Neural crest cell (in vitro differentiated cells): Measurements from ENCODE around the gene COPS2. TPM values are rescaled to one million over a fixed set of nuclear protein-coding genes. Genes with fewer than 3 reads are reported as not detected.
"Not testable (repeated sequence)": the region's sequence is repeated elsewhere in the genome, so short reads cannot be mapped to it uniquely, and the experiment has no call there.

Experiments
- DNase-seq: peaks from one replicate; pipeline ENCODE4 v3.0.0; 2021; ENCODE audit warnings: low read depth, mixed read lengths, low spot score
- H3K27ac Mint-ChIP-seq: one replicate; pipeline ENCODE4 v1.8.0; 2021; ENCODE audit warnings: mild to moderate bottlenecking, mixed read lengths; ENCODE audit not compliant: unreplicated experiment
- H3K27me3 Mint-ChIP-seq: 2 replicates; pipeline ENCODE4 v1.8.0; 2021; ENCODE audit warnings: low read depth, mild to moderate bottlenecking, mixed read lengths
- H3K36me3 Mint-ChIP-seq: 2 replicates; pipeline ENCODE4 v1.8.0; 2021; ENCODE audit warnings: low read depth, mild to moderate bottlenecking, mixed read lengths
- H3K4me1 Mint-ChIP-seq: 2 replicates; pipeline ENCODE4 v1.8.0; 2021; ENCODE audit warnings: mixed read lengths
- H3K4me3 Mint-ChIP-seq: one replicate; pipeline ENCODE4 v1.8.0; 2021; ENCODE audit warnings: mild to moderate bottlenecking, mixed read lengths
- H3K9me3 Mint-ChIP-seq: 2 replicates; pipeline ENCODE4 v1.8.0; 2021; ENCODE audit warnings: mixed read lengths
- total RNA-seq: library from RNA; stranded (reverse); gene quantifications from 2 replicates; pipeline ENCODE4 v1.2.1, GENCODE V29; 2021
- TF ChIP-seq, protein P1 (sequence below): fragments of 200-600 bp; sonication (generic); conservative IDR thresholded peaks from 2 replicates; pipeline ENCODE4 v1.5.0; 2021; ENCODE audit warnings: antibody characterized with exemption, mild to moderate bottlenecking

COPS2 gene
- total RNA-seq, 1 donor from 2014 or later = 92.8 TPM

DNA sequence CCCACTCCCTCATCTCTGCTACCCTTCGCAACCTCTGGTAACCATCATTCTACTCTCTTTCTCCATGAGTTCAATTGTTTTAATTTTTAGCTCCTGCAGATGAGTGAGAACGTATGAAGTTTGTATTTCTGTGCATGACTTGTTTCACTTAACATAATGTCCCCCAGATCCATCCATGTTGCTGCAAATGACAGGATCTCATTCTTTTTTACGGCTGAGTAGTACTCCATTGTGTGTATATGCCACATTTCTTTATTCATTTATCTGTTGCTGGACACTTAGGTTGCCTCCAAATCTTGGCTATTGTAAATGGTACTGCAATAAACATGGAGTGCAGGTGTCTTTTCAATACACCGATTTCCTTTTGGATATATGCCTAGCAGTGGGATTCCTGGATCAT is 26.7 kb upstream of the COPS2 start:
- H3K27me3 Mint-ChIP-seq = no peaks in the 10 kb centered on the region
- H3K4me3 Mint-ChIP-seq = no peak overlapping the region
- DNase-seq = no peak
- H3K27ac Mint-ChIP-seq = no peak overlapping the region
- peaks cover 5% of the 10 kb centered on the region for H3K9me3 Mint-ChIP-seq
- H3K36me3 Mint-ChIP-seq = peaks cover 13% of the 10 kb centered on the region
- TF ChIP-seq, protein P1, sequence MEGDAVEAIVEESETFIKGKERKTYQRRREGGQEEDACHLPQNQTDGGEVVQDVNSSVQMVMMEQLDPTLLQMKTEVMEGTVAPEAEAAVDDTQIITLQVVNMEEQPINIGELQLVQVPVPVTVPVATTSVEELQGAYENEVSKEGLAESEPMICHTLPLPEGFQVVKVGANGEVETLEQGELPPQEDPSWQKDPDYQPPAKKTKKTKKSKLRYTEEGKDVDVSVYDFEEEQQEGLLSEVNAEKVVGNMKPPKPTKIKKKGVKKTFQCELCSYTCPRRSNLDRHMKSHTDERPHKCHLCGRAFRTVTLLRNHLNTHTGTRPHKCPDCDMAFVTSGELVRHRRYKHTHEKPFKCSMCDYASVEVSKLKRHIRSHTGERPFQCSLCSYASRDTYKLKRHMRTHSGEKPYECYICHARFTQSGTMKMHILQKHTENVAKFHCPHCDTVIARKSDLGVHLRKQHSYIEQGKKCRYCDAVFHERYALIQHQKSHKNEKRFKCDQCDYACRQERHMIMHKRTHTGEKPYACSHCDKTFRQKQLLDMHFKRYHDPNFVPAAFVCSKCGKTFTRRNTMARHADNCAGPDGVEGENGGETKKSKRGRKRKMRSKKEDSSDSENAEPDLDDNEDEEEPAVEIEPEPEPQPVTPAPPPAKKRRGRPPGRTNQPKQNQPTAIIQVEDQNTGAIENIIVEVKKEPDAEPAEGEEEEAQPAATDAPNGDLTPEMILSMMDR = no peak
- H3K4me1 Mint-ChIP-seq = peaks cover 25% of the 10 kb centered on the region

DNA sequence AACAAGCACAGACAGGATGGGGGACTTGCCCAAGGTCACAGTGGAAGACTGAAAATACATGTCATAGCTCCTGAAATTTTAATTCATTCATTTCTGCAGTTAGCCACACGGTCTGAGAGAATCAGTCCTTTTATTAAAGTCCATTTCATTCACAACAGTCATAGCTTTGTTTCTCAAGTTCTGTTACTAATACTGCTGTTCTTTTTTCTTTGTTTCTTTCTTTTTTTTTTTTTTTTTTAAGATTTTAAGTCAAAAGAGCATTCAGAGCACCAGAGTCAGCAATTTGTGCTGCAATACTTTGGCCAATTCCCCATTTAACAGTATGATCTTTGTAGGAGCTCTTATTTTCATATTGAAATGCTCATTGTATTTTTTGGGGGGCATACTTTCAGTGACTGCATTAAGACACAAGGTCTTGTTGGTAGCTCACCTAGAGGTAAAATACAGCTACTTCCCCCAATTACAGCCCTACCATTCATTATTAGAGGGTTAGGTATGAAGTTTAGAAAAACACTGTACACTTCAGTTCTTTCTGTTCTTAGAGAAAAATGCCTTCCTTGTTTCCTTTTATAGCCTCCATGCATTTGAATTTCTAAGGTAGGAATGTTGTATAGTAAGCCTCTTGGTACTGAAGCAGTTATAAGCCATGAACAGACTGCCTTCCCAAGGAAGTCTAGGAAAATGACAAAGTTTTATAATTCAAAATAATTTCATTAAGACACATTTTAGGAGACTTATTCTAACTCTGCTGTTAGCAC is 24.2 kb upstream of the COPS2 start:
- DNase-seq = no peak
- Mint-ChIP-seq H3K4me3 (peak overlapping the region; percentile 4), H3K9me3 (peaks cover 14% of the 10 kb centered on the region), H3K36me3 (peaks cover 15% of the 10 kb centered on the region), H3K27ac (no peak overlapping the region), H3K27me3 (no peaks in the 10 kb centered on the region), H3K4me1 (peaks cover 28% of the 10 kb centered on the region)
- TF ChIP-seq, protein P1 = no peak

DNA sequence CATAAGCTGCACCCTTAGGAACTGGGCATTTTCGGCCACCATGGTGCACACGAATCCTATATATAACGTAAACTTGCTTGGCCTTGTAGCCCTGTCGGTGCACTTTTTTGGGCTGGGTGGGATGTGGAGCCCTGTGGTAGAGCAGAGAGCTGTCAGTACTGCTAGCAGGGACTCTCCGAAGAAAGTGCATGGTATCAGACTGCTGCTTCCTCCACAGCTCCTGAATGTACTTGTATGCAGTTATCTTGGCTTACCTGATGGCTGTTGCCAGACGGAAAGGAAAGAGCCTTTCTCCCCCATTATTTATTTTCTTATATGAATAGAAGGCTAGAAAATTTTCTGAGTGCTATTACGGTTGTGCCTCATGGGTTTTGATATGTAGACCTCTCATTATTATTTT is 23.1 kb upstream of the COPS2 start:
- Mint-ChIP-seq H3K4me1 (peaks cover 29% of the 10 kb centered on the region), H3K4me3 (peak overlapping the region; percentile 15), H3K36me3 (peaks cover 12% of the 10 kb centered on the region), H3K27me3 (no peaks in the 10 kb centered on the region), H3K9me3 (peaks cover 14% of the 10 kb centered on the region), H3K27ac (no peak overlapping the region)
- DNase-seq = no peak
- TF ChIP-seq, protein P1 = no peak

DNA sequence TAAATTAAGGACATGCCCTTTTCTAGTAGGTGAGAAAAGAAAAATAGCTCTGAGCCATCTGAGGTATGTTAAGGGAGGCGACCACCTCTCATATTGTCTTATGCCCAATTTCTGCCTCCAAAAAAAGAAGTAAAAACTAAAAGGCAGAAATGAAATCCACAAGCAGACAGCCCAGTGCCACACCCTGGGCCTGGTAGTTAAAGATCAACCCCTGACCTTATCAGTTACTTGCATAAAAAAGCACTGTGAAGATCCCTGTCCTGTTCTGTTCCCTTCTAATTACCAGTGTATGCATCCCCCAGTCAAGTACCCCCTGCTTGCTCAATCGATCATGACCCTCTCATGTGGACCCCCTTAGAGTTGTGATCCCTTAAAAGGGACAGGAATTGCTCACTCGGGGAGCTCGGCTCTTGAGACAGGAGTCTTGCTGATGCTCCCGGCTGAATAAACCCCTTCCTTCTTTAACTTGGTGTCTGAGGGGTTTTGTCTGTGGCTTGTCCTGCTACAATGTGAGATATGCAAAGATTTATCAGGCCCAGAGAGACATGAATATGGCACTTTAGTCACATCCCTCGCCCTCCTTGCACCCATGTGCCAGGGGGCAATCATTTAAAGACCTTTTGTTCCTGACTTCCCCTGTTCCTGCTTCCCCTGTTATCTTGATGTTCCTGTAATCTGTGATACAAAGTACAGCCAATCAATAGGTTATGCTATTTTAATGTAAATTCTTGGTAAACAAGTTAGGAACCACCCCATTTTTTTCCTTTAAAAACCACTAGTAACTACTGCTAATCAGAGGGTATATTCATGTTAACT is 20.4 kb upstream of the COPS2 start:
- not testable (repeated sequence) for H3K27ac Mint-ChIP-seq, H3K27me3 Mint-ChIP-seq, DNase-seq, H3K4me3 Mint-ChIP-seq
- peaks cover 12% of the 10 kb centered on the region for H3K36me3 Mint-ChIP-seq
- peaks cover 30% of the 10 kb centered on the region for H3K4me1 Mint-ChIP-seq
- peaks cover 14% of the 10 kb centered on the region for H3K9me3 Mint-ChIP-seq

DNA sequence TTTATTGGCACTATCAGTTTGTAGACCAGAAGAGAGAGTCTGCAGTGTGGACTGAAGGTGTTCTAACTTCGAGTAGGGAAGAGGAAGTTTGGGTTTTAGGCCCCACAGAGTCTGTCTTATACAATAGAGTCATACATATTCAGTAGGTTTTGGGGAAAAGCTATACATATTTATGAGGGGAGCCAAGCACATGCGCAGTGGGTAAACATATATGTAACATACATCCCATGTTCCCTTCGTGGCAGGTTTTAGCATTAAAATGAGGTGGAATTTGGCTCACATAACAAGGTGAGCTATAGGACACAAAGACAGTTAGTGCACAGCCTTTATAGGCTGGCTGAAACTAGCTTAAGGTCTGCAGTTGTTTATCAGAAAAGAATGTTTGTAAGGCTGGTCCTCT is 19.5 kb upstream of the COPS2 start:
- TF ChIP-seq, protein P1 = no peak
- Mint-ChIP-seq H3K36me3 (peaks cover 12% of the 10 kb centered on the region), H3K4me1 (peaks cover 30% of the 10 kb centered on the region), H3K9me3 (peaks cover 14% of the 10 kb centered on the region), H3K27me3 (no peaks in the 10 kb centered on the region), H3K27ac (no peak overlapping the region), H3K4me3 (no peak overlapping the region)
- DNase-seq = no peak

DNA sequence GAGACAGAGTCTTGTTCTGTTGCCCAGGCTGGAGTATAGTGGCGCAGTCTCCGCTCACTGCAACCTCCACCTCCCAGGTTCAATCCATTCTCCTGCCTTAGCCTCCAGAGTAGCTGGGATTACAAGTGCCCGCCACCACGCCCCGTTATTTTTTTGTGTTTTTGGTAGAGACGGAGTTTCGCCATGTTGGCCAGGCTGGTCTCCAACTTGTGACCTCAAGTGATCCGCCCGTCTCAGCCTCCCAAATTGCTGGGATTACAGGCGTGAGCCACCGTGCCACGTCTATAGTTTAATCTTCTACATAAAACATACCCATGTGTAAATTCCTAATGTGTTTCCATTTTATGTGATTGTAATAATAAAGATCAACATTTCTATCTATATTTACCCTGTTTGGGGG is 16.4 kb upstream of the COPS2 start:
- Mint-ChIP-seq H3K9me3 (peaks cover 14% of the 10 kb centered on the region), H3K36me3 (peaks cover 12% of the 10 kb centered on the region), H3K27me3 (no peaks in the 10 kb centered on the region), H3K27ac (no peak overlapping the region), H3K4me1 (peaks cover 18% of the 10 kb centered on the region), H3K4me3 (peak overlapping the region; percentile 75)
- TF ChIP-seq, protein P1 = no peak
- no peak for DNase-seq
